ENCODE measurements around the gene MKS1.

The MKS1 gene

GRCh38 chr17:58247511-58248363, 28.7 kb upstream of the MKS1 start:
- H4K20me1 ChIP-seq (ENCODE audit: insufficient read depth, low read length), result peaks cover 4% of the 10 kb centered on the region; the same call in 1 of the 2 replicates
- peaks cover 8% of the 10 kb centered on the region for H3K4me1 ChIP-seq (ENCODE audit: low read length)
- H3K4me3 ChIP-seq (ENCODE audit: low read length), result no peak overlapping the region
- H3K9me3 ChIP-seq (ENCODE audit: insufficient read depth, low read length), result no peaks in the 10 kb centered on the region
- no peaks in the 10 kb centered on the region for H3K36me3 ChIP-seq (replicated peaks; ENCODE audit: low read depth, low read length)
- no peaks in the 10 kb centered on the region for H3K79me2 ChIP-seq (ENCODE audit: low read length)
- no peak overlapping the region for H3K9ac ChIP-seq (ENCODE audit: low read length)
- no peak overlapping the region for H3K4me2 ChIP-seq (ENCODE audit: low read length)
- no peak overlapping the region for H3K27ac ChIP-seq (ENCODE audit: low read length)
- H2AFZ ChIP-seq (ENCODE audit: low read depth, low read length), result no peak overlapping the region
- TF ChIP-seq CTCF (IDR thresholded peaks at IDR 0.05; ENCODE audit: low read depth, low read length) (no peak), EZH2phosphoT487 (IDR thresholded peaks at IDR 0.05; ENCODE audit: low read depth) (no peak)
- peaks cover 82% of the 10 kb centered on the region for H3K27me3 ChIP-seq (ENCODE audit: low read depth, low read length)

GRCh38 chr17:58246781-58247180, 27.7 kb upstream of the MKS1 start:
- H3K4me3 ChIP-seq (ENCODE audit: low read length), result no peak overlapping the region
- TF ChIP-seq CTCF (IDR thresholded peaks at IDR 0.05; ENCODE audit: low read depth, low read length) (no peak), EZH2phosphoT487 (IDR thresholded peaks at IDR 0.05; ENCODE audit: low read depth) (no peak)
- peaks cover 18% of the 10 kb centered on the region for H3K4me1 ChIP-seq (ENCODE audit: low read length)
- no peak overlapping the region for H3K27ac ChIP-seq (ENCODE audit: low read length)
- H3K9me3 ChIP-seq (ENCODE audit: insufficient read depth, low read length), result no peaks in the 10 kb centered on the region
- H3K79me2 ChIP-seq (ENCODE audit: low read length), result no peaks in the 10 kb centered on the region
- H4K20me1 ChIP-seq (ENCODE audit: insufficient read depth, low read length), result peaks cover 9% of the 10 kb centered on the region; the same call in 1 of the 2 replicates
- peaks cover 83% of the 10 kb centered on the region for H3K27me3 ChIP-seq (ENCODE audit: low read depth, low read length)
- no peaks in the 10 kb centered on the region for H3K36me3 ChIP-seq (replicated peaks; ENCODE audit: low read depth, low read length)
- no peak overlapping the region for H2AFZ ChIP-seq (ENCODE audit: low read depth, low read length)
- H3K4me2 ChIP-seq (ENCODE audit: low read length), result no peak overlapping the region
- H3K9ac ChIP-seq (ENCODE audit: low read length), result no peak overlapping the region

- H3K79me2 ChIP-seq (ENCODE audit: low read length), result no peaks in the 10 kb centered on the region
- H3K9ac ChIP-seq (ENCODE audit: low read length), result no peak overlapping the region
- H3K27ac ChIP-seq (ENCODE audit: low read length), result no peak overlapping the region
- TF ChIP-seq CTCF (IDR thresholded peaks at IDR 0.05; ENCODE audit: low read depth, low read length) (no peak), EZH2phosphoT487 (IDR thresholded peaks at IDR 0.05; ENCODE audit: low read depth) (no peak)
- H3K9me3 ChIP-seq (ENCODE audit: insufficient read depth, low read length), result no peaks in the 10 kb centered on the region
- H3K27me3 ChIP-seq (ENCODE audit: low read depth, low read length), result peaks cover 85% of the 10 kb centered on the region
- H4K20me1 ChIP-seq (ENCODE audit: insufficient read depth, low read length), result peaks cover 9% of the 10 kb centered on the region; the same call in 1 of the 2 replicates
- H2AFZ ChIP-seq (ENCODE audit: low read depth, low read length), result no peak overlapping the region
- no peaks in the 10 kb centered on the region for H3K36me3 ChIP-seq (replicated peaks; ENCODE audit: low read depth, low read length)
- H3K4me1 ChIP-seq (ENCODE audit: low read length), result peaks cover 23% of the 10 kb centered on the region
- H3K4me2 ChIP-seq (ENCODE audit: low read length), result no peak overlapping the region
- H3K4me3 ChIP-seq (ENCODE audit: low read length), result no peak overlapping the region
These were observed 27.2 kb upstream of the MKS1 start for GRCh38 chr17:58246104-58246740.

- peaks cover 85% of the 10 kb centered on the region for H3K27me3 ChIP-seq (ENCODE audit: low read depth, low read length)
- H3K4me2 ChIP-seq (ENCODE audit: low read length), result no peak overlapping the region
- no peaks in the 10 kb centered on the region for H3K9me3 ChIP-seq (ENCODE audit: insufficient read depth, low read length)
- H3K27ac ChIP-seq (ENCODE audit: low read length), result no peak overlapping the region
- H3K79me2 ChIP-seq (ENCODE audit: low read length), result no peaks in the 10 kb centered on the region
- H2AFZ ChIP-seq (ENCODE audit: low read depth, low read length), result no peak overlapping the region
- peaks cover 23% of the 10 kb centered on the region for H3K4me1 ChIP-seq (ENCODE audit: low read length)
- no peak overlapping the region for H3K4me3 ChIP-seq (ENCODE audit: low read length)
- H3K36me3 ChIP-seq (replicated peaks; ENCODE audit: low read depth, low read length), result no peaks in the 10 kb centered on the region
- peaks cover 9% of the 10 kb centered on the region; the same call in 1 of the 2 replicates for H4K20me1 ChIP-seq (ENCODE audit: insufficient read depth, low read length)
- TF ChIP-seq EZH2phosphoT487 (IDR thresholded peaks at IDR 0.05; ENCODE audit: low read depth) (no peak), CTCF (IDR thresholded peaks at IDR 0.05; ENCODE audit: low read depth, low read length) (no peak)
- H3K9ac ChIP-seq (ENCODE audit: low read length), result no peak overlapping the region
These were observed 26.5 kb upstream of the MKS1 start for GRCh38 chr17:58245428-58246103.
